ENCODE results near the gene WWC2. TPM values are rescaled to one million over a fixed set of nuclear protein-coding genes. Genes with fewer than 3 reads are reported as not detected.

Gene WWC2
- polyA plus RNA-seq, 1 experiment: 32.0 TPM

- H3K36me3 ChIP-seq (ENCODE audit: control insufficient read depth, insufficient read depth, low read length): peaks cover 3% of the 10 kb centered on the region; the same call in 1 of the 2 replicates
- ChIA-PET CTCF (interaction anchor here (0.6 kb wide), 1 partner anchor 31 kb away, joined by 3 read pairs; no protein-coding TSS in a partner anchor), POLR2A (no interaction called here)
- DNase-seq (ENCODE audit: low read depth): no peak
- no peak overlapping the region for H3K4me3 ChIP-seq (ENCODE audit: low read depth, low read length)
- no peak for TF ChIP-seq CTCF (IDR thresholded peaks at IDR 0.05; ENCODE audit: insufficient read depth, low read depth, low read length)
- no peaks in the 10 kb centered on the region for H3K27me3 ChIP-seq (ENCODE audit: control insufficient read depth, insufficient read depth, low read length)
Measured at GRCh38 chr4:183211533-183211932, 112.5 kb downstream of the WWC2 start.

- CTCF ChIA-PET: interaction anchor here (0.7 to 1.5 kb wide), 3 partner anchors 15 to 114 kb away, joined by 3 to 4 read pairs (median 3); no protein-coding TSS in a partner anchor
- DNase-seq (ENCODE audit: low read depth): no peak
- Histone ChIP-seq H3K4me3 (ENCODE audit: low read depth, low read length) (no peak overlapping the region), H3K36me3 (ENCODE audit: control insufficient read depth, insufficient read depth, low read length) (no peaks in the 10 kb centered on the region), H3K27me3 (ENCODE audit: control insufficient read depth, insufficient read depth, low read length) (no peaks in the 10 kb centered on the region)
- TF ChIP-seq CTCF (IDR thresholded peaks at IDR 0.05; ENCODE audit: insufficient read depth, low read depth, low read length): no peak
- POLR2A ChIA-PET: no interaction called here
Measured at GRCh38 chr4:183213996-183214395, 114.9 kb downstream of the WWC2 start.

- ChIA-PET CTCF (interaction anchor here (0.9 to 1.5 kb wide), 2 partner anchors 16 to 115 kb away, joined by 3 to 4 read pairs; no protein-coding TSS in a partner anchor), POLR2A (interaction anchor here (0.6 to 1.0 kb wide), 2 partner anchors 19 to 116 kb away, joined by 4 read pairs; partner anchors contain the start of gene WWC2)
- no peak for TF ChIP-seq CTCF (IDR thresholded peaks at IDR 0.05; ENCODE audit: insufficient read depth, low read depth, low read length)
Measured at GRCh38 chr4:183214912-183215488, 115.9 kb downstream of the WWC2 start.

GRCh38 chr4:183220236-183220635, 121.2 kb downstream of the WWC2 start:
- Histone ChIP-seq H3K36me3 (ENCODE audit: control insufficient read depth, insufficient read depth, low read length) (no peaks in the 10 kb centered on the region), H3K27me3 (ENCODE audit: control insufficient read depth, insufficient read depth, low read length) (no peaks in the 10 kb centered on the region), H3K4me3 (ENCODE audit: low read depth, low read length) (no peak overlapping the region)
- TF ChIP-seq CTCF (IDR thresholded peaks at IDR 0.05; ENCODE audit: insufficient read depth, low read depth, low read length): no peak
- DNase-seq (ENCODE audit: low read depth): no peak
- ChIA-PET CTCF (no interaction called here), POLR2A (interaction anchor here (0.6 kb wide), 1 partner anchor 9 kb away, joined by 6 read pairs; no protein-coding TSS in a partner anchor)

More at GRCh38 chr4:183214912-183215488, 115.9 kb downstream of the WWC2 start:
- Histone ChIP-seq H3K27me3 (ENCODE audit: control insufficient read depth, insufficient read depth, low read length) (no peaks in the 10 kb centered on the region), H3K36me3 (ENCODE audit: control insufficient read depth, insufficient read depth, low read length) (no peaks in the 10 kb centered on the region), H3K4me3 (ENCODE audit: low read depth, low read length) (no peak overlapping the region)
- no peak for DNase-seq (ENCODE audit: low read depth)

GRCh38 chr4:183223053-183223452, 124.0 kb downstream of the WWC2 start:
- ChIA-PET POLR2A (no interaction called here), CTCF (no interaction called here)
- H3K27me3 ChIP-seq (ENCODE audit: control insufficient read depth, insufficient read depth, low read length): no peaks in the 10 kb centered on the region
- DNase-seq (ENCODE audit: low read depth): no peak
- H3K36me3 ChIP-seq (ENCODE audit: control insufficient read depth, insufficient read depth, low read length): peaks cover 2% of the 10 kb centered on the region; the same call in 1 of the 2 replicates
- H3K4me3 ChIP-seq (ENCODE audit: low read depth, low read length): no peak overlapping the region
- TF ChIP-seq CTCF (IDR thresholded peaks at IDR 0.05; ENCODE audit: insufficient read depth, low read depth, low read length): no peak

Data from BJ (cell line).